ENCODE data around the gene RD3L. TPM values are rescaled to one million over a fixed set of nuclear protein-coding genes. Genes with fewer than 3 reads are reported as not detected.
"Not testable (repeated sequence)": the region's sequence is repeated elsewhere in the genome, so short reads cannot be mapped to it uniquely, and the experiment has no call there.

Gene RD3L
- total RNA-seq, 1 donor, result not detected

- Histone ChIP-seq H3K36me3 (ENCODE audit: insufficient read depth, low read length) (no peaks in the 10 kb centered on the region), H3K79me2 (ENCODE audit: insufficient read depth, low read length) (no peaks in the 10 kb centered on the region), H2AFZ (ENCODE audit: low read length) (no peak within 1 kb of the TSS), H3K4me2 (ENCODE audit: insufficient read depth, low read length) (no peak within 1 kb of the TSS), H3K4me1 (ENCODE audit: insufficient read depth, low read length) (no peaks in the 10 kb centered on the region), H3K9me3 (ENCODE audit: low read depth, low read length) (no peaks in the 10 kb centered on the region), H4K20me1 (ENCODE audit: insufficient read depth, low read length) (no peaks in the 10 kb centered on the region), H3K27me3 (ENCODE audit: insufficient read depth, low read length) (no peaks in the 10 kb centered on the region), H3K27ac (ENCODE audit: low read depth, low read length) (no peak within 1 kb of the TSS), H3K4me3 (ENCODE audit: insufficient read depth, low read length) (no peak within 1 kb of the TSS)
- DNase-seq (ENCODE audit: insufficient read length, low spot score, missing footprints), result no peak
- no peak for TF ChIP-seq CTCF (IDR thresholded peaks at IDR 0.05; ENCODE audit: extremely low read depth, low read depth, low read length)
Observed at GRCh38 chr14:103928011-103928890, 14.1 kb downstream of the RD3L start, which contains the start of gene TDRD9. Gene TDRD9, plus strand, starts transcription at chr14:103928456. Its CDS starts 54 bp downstream, at chr14:103928510.

GRCh38 chr14:103927566-103927965 lies 14.8 kb downstream of the RD3L start:
- Histone ChIP-seq H3K4me3 (ENCODE audit: insufficient read depth, low read length) (no peak overlapping the region), H3K79me2 (ENCODE audit: insufficient read depth, low read length) (no peaks in the 10 kb centered on the region), H3K36me3 (ENCODE audit: insufficient read depth, low read length) (no peaks in the 10 kb centered on the region), H2AFZ (ENCODE audit: low read length) (no peak overlapping the region), H3K4me1 (ENCODE audit: insufficient read depth, low read length) (no peaks in the 10 kb centered on the region), H3K27ac (ENCODE audit: low read depth, low read length) (no peak overlapping the region), H3K4me2 (ENCODE audit: insufficient read depth, low read length) (no peak overlapping the region), H3K27me3 (ENCODE audit: insufficient read depth, low read length) (no peaks in the 10 kb centered on the region), H3K9me3 (ENCODE audit: low read depth, low read length) (no peaks in the 10 kb centered on the region), H4K20me1 (ENCODE audit: insufficient read depth, low read length) (no peaks in the 10 kb centered on the region)
- DNase-seq (ENCODE audit: insufficient read length, low spot score, missing footprints), result no peak
- no peak for TF ChIP-seq CTCF (IDR thresholded peaks at IDR 0.05; ENCODE audit: extremely low read depth, low read depth, low read length)

- no peaks in the 10 kb centered on the region for H3K9me3 ChIP-seq (ENCODE audit: low read depth, low read length)
- H3K27ac ChIP-seq (ENCODE audit: low read depth, low read length), result no peak overlapping the region
- no peak for DNase-seq (ENCODE audit: insufficient read length, low spot score, missing footprints)
- H3K4me1 ChIP-seq (ENCODE audit: insufficient read depth, low read length), result peaks cover 5% of the 10 kb centered on the region
- no peaks in the 10 kb centered on the region for H3K27me3 ChIP-seq (ENCODE audit: insufficient read depth, low read length)
- H4K20me1 ChIP-seq (ENCODE audit: insufficient read depth, low read length), result peaks cover 6% of the 10 kb centered on the region
- no peaks in the 10 kb centered on the region for H3K36me3 ChIP-seq (ENCODE audit: insufficient read depth, low read length)
- TF ChIP-seq CTCF (IDR thresholded peaks at IDR 0.05; ENCODE audit: extremely low read depth, low read depth, low read length), result no peak
- H3K79me2 ChIP-seq (ENCODE audit: insufficient read depth, low read length), result peaks cover 11% of the 10 kb centered on the region
- no peak overlapping the region for H3K4me3 ChIP-seq (ENCODE audit: insufficient read depth, low read length)
- H3K4me2 ChIP-seq (ENCODE audit: insufficient read depth, low read length), result no peak overlapping the region
- no peak overlapping the region for H2AFZ ChIP-seq (ENCODE audit: low read length)
Observed at GRCh38 chr14:103925316-103925715, 17.0 kb downstream of the RD3L start.

- Histone ChIP-seq H4K20me1 (ENCODE audit: insufficient read depth, low read length) (peaks cover 14% of the 10 kb centered on the region), H3K27ac (ENCODE audit: low read depth, low read length) (no peak overlapping the region), H3K4me2 (ENCODE audit: insufficient read depth, low read length) (no peak overlapping the region), H3K36me3 (ENCODE audit: insufficient read depth, low read length) (no peaks in the 10 kb centered on the region), H3K4me3 (ENCODE audit: insufficient read depth, low read length) (no peak overlapping the region), H2AFZ (ENCODE audit: low read length) (no peak overlapping the region), H3K9me3 (ENCODE audit: low read depth, low read length) (no peaks in the 10 kb centered on the region), H3K27me3 (ENCODE audit: insufficient read depth, low read length) (no peaks in the 10 kb centered on the region), H3K79me2 (ENCODE audit: insufficient read depth, low read length) (peaks cover 25% of the 10 kb centered on the region), H3K4me1 (ENCODE audit: insufficient read depth, low read length) (peaks cover 5% of the 10 kb centered on the region)
- no peak for TF ChIP-seq CTCF (IDR thresholded peaks at IDR 0.05; ENCODE audit: extremely low read depth, low read depth, low read length)
- no peak for DNase-seq (ENCODE audit: insufficient read length, low spot score, missing footprints)
Observed at GRCh38 chr14:103923863-103924262, 18.5 kb downstream of the RD3L start.

- H3K4me3 ChIP-seq (ENCODE audit: insufficient read depth, low read length), result peak overlapping the region; percentile 83
- peak overlapping the region; percentile 100 for H3K4me2 ChIP-seq (ENCODE audit: insufficient read depth, low read length)
- peaks cover 24% of the 10 kb centered on the region for H4K20me1 ChIP-seq (ENCODE audit: insufficient read depth, low read length)
- not testable (repeated sequence) for H3K4me1 ChIP-seq (ENCODE audit: insufficient read depth, low read length); H3K27ac ChIP-seq (ENCODE audit: low read depth, low read length); DNase-seq (ENCODE audit: insufficient read length, low spot score, missing footprints); H3K36me3 ChIP-seq (ENCODE audit: insufficient read depth, low read length); H3K9me3 ChIP-seq (ENCODE audit: low read depth, low read length); H3K27me3 ChIP-seq (ENCODE audit: insufficient read depth, low read length)
- peaks cover 45% of the 10 kb centered on the region for H3K79me2 ChIP-seq (ENCODE audit: insufficient read depth, low read length)
- peak overlapping the region; percentile 65 for H2AFZ ChIP-seq (ENCODE audit: low read length)
Observed at GRCh38 chr14:103921855-103922200, 20.5 kb downstream of the RD3L start.
